Epithelial cell of esophagus (primary cell): Measurements from ENCODE around the gene VPS8.

Experiments used
- DNase-seq: peaks from one replicate; pipeline ENCODE4 v3.0.0; 2010; ENCODE audit warnings: low read depth
- H3K4me3 ChIP-seq: 2 replicates; pipeline ENCODE4 v1.5.1; 2011; ENCODE audit warnings: mild to moderate bottlenecking, low read length, control low read depth
- CTCF ChIP-seq: IDR thresholded peaks from 2 replicates; pipeline ENCODE4 v1.5.1; 2011; ENCODE audit warnings: low read depth, mild to moderate bottlenecking, low read length, control low read depth, inconsistent platforms; ENCODE audit not compliant: insufficient read depth; ENCODE audit errors: missing control alignments

Gene VPS8

GRCh38 chr3:185046603-185047002 is 234.6 kb downstream of the VPS8 start:
- H3K4me3 ChIP-seq: no peak overlapping the region
- no peak for TF ChIP-seq CTCF
- no peak for DNase-seq

- H3K4me3 ChIP-seq: no peak overlapping the region
- DNase-seq: no peak
- TF ChIP-seq CTCF: no peak
Observed at GRCh38 chr3:185049710-185050109, 237.7 kb downstream of the VPS8 start.

GRCh38 chr3:185051801-185052200 is 239.8 kb downstream of the VPS8 start:
- no peak overlapping the region for H3K4me3 ChIP-seq
- no peak for TF ChIP-seq CTCF
- no peak for DNase-seq

- DNase-seq: no peak
- no peak for TF ChIP-seq CTCF
- no peak overlapping the region for H3K4me3 ChIP-seq
Observed at GRCh38 chr3:185052631-185053030, 240.7 kb downstream of the VPS8 start.

- TF ChIP-seq CTCF: no peak
- DNase-seq: no peak
Observed at GRCh38 chr3:185056908-185057307, 244.9 kb downstream of the VPS8 start.

GRCh38 chr3:185057829-185058228 is 245.9 kb downstream of the VPS8 start:
- no peak for DNase-seq
- no peak for TF ChIP-seq CTCF

More at GRCh38 chr3:185056908-185057307, 244.9 kb downstream of the VPS8 start:
- no peak overlapping the region for H3K4me3 ChIP-seq

GRCh38 chr3:185058796-185059195 is 246.8 kb downstream of the VPS8 start:
- TF ChIP-seq CTCF: no peak
- no peak for DNase-seq
- H3K4me3 ChIP-seq: no peak overlapping the region

More at GRCh38 chr3:185057829-185058228, 245.9 kb downstream of the VPS8 start:
- H3K4me3 ChIP-seq: no peak overlapping the region
